Measurements from ENCODE around the gene SEMA7A.
A peak's percentile ranks its signal among the peaks of the same experiment; 100 is the strongest.

SEMA7A gene

GRCh38 chr15:74441248-74441941 is 7.6 kb upstream of the SEMA7A start:
- DNase-seq (ENCODE audit: extremely low read depth, low read depth), result no peak
- no peak for TF ChIP-seq CTCF (IDR thresholded peaks at IDR 0.05; ENCODE audit: low read depth, low read length)

- TF ChIP-seq CTCF (IDR thresholded peaks at IDR 0.05; ENCODE audit: low read depth, low read length), result peak; percentile 93
- peak; percentile 48 for DNase-seq (ENCODE audit: extremely low read depth, low read depth)
Measured at GRCh38 chr15:74438721-74439316, 5.1 kb upstream of the SEMA7A start.

- TF ChIP-seq CTCF (IDR thresholded peaks at IDR 0.05; ENCODE audit: low read depth, low read length), result no peak
- DNase-seq (ENCODE audit: extremely low read depth, low read depth), result no peak
Measured at GRCh38 chr15:74438206-74438605, 4.4 kb upstream of the SEMA7A start.

- TF ChIP-seq CTCF (IDR thresholded peaks at IDR 0.05; ENCODE audit: low read depth, low read length), result no peak
- DNase-seq (ENCODE audit: extremely low read depth, low read depth), result no peak
Measured at GRCh38 chr15:74434263-74435136, 742 bp upstream of the SEMA7A start.

- TF ChIP-seq CTCF (IDR thresholded peaks at IDR 0.05; ENCODE audit: low read depth, low read length), result no peak
- DNase-seq (ENCODE audit: extremely low read depth, low read depth), result no peak
Measured at GRCh38 chr15:74432968-74433591, 678 bp downstream of the SEMA7A start.

GRCh38 chr15:74432271-74432967 is 1.3 kb downstream of the SEMA7A start:
- no peak for DNase-seq (ENCODE audit: extremely low read depth, low read depth)
- no peak for TF ChIP-seq CTCF (IDR thresholded peaks at IDR 0.05; ENCODE audit: low read depth, low read length)
